HL-60 (cell line): ENCODE data around the gene MOB1B.

Experiments
- DNase-seq, 2 experiments: peaks; one replicate each; pipeline ENCODE4 v3.0.0-alpha.2; 2010 to 2020; ENCODE audit warnings: low read depth in 1 of 2, low spot score in 1 of 2
- H3K27ac ChIP-seq: fragments of 250-450 bp; sonication (Bioruptor Pico); replicated peaks from 2 replicates; pipeline ENCODE4 v1.5.1; 2020; ENCODE audit warnings: mild to moderate bottlenecking, moderate library complexity
- H3K27me3 ChIP-seq: fragments of 250-450 bp; sonication (Bioruptor Pico); 2 replicates; pipeline ENCODE4 v1.5.1; 2021; ENCODE audit warnings: mild to moderate bottlenecking, moderate library complexity; ENCODE audit not compliant: insufficient read depth, poor library complexity, severe bottlenecking
- H3K4me3 ChIP-seq: replicated peaks from 2 replicates; pipeline ENCODE4 v1.5.1; 2011; ENCODE audit warnings: mild to moderate bottlenecking, control low read depth, low read length; ENCODE audit not compliant: insufficient read depth
- GABPA ChIP-seq: IDR thresholded peaks from 2 replicates; pipeline ENCODE4 v1.6.1; 2012; ENCODE audit warnings: low read depth
- POLR2AphosphoS5 ChIP-seq: IDR thresholded peaks from 2 replicates; pipeline ENCODE4 v1.6.1; 2012; ENCODE audit warnings: low read depth
- SPI1 ChIP-seq: IDR thresholded peaks from 2 replicates; pipeline ENCODE4 v1.6.1; 2012; ENCODE audit warnings: low read depth, mild to moderate bottlenecking, borderline replicate concordance
- TF ChIP-seq, protein P1 (sequence below): IDR thresholded peaks from 2 replicates; pipeline ENCODE4 v1.6.1; 2012; ENCODE audit warnings: low read depth; ENCODE audit not compliant: insufficient replicate concordance
- TF ChIP-seq, protein P2 (sequence below): IDR thresholded peaks from one replicate; pipeline ENCODE4 v1.5.1; 2011; ENCODE audit warnings: low read length, control low read depth, inconsistent platforms; ENCODE audit not compliant: insufficient read depth

Gene MOB1B

DNA sequence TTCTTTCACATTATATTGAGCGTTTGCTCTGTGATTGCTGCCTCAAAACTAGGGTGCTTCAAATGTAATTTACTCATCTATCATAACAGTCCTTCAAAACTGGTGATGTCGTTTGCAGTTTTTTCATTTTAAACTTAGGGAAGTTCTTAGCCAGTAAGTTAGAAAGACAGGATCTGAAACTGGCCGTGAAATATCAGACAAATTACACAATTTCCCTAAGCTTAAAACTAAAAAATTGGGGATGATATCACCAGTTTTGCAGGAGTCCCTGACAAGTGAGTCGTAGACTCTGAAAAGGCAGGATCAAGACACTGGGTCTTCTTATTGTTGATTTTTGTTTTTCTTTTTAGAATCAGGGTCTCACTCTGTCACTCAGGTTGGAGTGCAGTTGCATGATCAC, 44.8 kb downstream of the MOB1B start:
- DNase-seq, result peak in 1 of 2 experiments; percentile 38
- H3K27me3 ChIP-seq, result no peaks in the 10 kb centered on the region
- no peak overlapping the region for H3K27ac ChIP-seq
- TF ChIP-seq GABPA (no peak), SPI1 (no peak), POLR2AphosphoS5 (no peak)
- TF ChIP-seq, protein P1, sequence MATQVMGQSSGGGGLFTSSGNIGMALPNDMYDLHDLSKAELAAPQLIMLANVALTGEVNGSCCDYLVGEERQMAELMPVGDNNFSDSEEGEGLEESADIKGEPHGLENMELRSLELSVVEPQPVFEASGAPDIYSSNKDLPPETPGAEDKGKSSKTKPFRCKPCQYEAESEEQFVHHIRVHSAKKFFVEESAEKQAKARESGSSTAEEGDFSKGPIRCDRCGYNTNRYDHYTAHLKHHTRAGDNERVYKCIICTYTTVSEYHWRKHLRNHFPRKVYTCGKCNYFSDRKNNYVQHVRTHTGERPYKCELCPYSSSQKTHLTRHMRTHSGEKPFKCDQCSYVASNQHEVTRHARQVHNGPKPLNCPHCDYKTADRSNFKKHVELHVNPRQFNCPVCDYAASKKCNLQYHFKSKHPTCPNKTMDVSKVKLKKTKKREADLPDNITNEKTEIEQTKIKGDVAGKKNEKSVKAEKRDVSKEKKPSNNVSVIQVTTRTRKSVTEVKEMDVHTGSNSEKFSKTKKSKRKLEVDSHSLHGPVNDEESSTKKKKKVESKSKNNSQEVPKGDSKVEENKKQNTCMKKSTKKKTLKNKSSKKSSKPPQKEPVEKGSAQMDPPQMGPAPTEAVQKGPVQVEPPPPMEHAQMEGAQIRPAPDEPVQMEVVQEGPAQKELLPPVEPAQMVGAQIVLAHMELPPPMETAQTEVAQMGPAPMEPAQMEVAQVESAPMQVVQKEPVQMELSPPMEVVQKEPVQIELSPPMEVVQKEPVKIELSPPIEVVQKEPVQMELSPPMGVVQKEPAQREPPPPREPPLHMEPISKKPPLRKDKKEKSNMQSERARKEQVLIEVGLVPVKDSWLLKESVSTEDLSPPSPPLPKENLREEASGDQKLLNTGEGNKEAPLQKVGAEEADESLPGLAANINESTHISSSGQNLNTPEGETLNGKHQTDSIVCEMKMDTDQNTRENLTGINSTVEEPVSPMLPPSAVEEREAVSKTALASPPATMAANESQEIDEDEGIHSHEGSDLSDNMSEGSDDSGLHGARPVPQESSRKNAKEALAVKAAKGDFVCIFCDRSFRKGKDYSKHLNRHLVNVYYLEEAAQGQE, result no peak
- TF ChIP-seq, protein P2, sequence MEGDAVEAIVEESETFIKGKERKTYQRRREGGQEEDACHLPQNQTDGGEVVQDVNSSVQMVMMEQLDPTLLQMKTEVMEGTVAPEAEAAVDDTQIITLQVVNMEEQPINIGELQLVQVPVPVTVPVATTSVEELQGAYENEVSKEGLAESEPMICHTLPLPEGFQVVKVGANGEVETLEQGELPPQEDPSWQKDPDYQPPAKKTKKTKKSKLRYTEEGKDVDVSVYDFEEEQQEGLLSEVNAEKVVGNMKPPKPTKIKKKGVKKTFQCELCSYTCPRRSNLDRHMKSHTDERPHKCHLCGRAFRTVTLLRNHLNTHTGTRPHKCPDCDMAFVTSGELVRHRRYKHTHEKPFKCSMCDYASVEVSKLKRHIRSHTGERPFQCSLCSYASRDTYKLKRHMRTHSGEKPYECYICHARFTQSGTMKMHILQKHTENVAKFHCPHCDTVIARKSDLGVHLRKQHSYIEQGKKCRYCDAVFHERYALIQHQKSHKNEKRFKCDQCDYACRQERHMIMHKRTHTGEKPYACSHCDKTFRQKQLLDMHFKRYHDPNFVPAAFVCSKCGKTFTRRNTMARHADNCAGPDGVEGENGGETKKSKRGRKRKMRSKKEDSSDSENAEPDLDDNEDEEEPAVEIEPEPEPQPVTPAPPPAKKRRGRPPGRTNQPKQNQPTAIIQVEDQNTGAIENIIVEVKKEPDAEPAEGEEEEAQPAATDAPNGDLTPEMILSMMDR, result no peak
- no peak overlapping the region for H3K4me3 ChIP-seq

DNA sequence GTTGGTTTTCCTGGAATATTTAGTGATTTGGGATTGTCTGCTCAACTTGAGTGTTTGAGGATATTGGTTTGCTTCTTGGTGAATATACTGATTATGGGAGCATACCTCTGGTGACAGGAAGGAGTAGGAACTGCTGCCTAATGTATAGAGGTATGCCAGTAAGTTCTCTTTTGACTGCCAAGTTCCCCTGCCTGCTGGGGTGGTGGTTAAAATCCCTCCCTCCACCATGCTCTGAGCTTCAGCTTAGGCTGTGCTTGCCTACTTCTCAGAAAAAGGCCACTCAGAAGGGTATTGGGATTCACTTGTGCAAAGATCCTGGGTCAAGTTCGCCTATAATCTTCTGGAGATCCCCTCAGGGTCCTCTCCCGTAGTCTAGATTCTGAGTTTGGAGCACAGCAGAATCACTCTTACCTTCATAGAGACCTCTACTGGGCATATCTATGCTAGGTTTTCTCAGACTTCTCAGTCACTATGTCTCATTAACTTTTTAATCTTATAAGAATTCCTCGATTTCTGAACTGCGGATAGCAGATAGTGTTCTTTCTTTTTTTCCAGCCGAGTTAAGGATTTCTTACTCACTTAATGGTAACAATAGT, 46.6 kb downstream of the MOB1B start:
- DNase-seq, result peak in 1 of 2 experiments; percentile 30
- no peak overlapping the region for H3K27ac ChIP-seq
- no peak for TF ChIP-seq SPI1
- TF ChIP-seq POLR2AphosphoS5, result no peak
- H3K27me3 ChIP-seq, result no peaks in the 10 kb centered on the region
- no peak overlapping the region for H3K4me3 ChIP-seq

DNA sequence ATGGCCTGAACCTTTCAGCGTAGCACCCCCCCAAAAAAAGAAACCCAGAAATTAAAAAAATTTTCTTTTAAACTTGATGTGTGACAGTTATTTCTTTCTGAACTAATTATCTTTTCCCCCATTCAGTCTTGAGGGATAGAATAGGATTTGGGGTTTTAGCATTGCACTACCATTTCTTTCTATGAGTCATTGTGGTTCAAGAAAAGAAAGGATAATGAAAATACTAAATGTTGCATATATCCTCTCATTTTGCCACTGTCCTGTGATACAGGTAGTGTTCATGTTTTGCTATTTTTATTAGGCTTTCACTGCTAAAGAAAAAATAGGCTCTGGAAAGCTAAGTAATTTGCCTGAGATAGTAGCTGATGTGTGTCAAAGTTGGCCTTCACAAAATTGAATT, 51.9 kb downstream of the MOB1B start:
- Histone ChIP-seq H3K27ac (no peak overlapping the region; the same call in 1 of the 2 replicates), H3K27me3 (no peaks in the 10 kb centered on the region), H3K4me3 (no peak overlapping the region)
- TF ChIP-seq GABPA (no peak), POLR2AphosphoS5 (no peak), SPI1 (no peak)
- TF ChIP-seq, protein P1, result no peak
- TF ChIP-seq, protein P2, result no peak
- no peak for DNase-seq

DNA sequence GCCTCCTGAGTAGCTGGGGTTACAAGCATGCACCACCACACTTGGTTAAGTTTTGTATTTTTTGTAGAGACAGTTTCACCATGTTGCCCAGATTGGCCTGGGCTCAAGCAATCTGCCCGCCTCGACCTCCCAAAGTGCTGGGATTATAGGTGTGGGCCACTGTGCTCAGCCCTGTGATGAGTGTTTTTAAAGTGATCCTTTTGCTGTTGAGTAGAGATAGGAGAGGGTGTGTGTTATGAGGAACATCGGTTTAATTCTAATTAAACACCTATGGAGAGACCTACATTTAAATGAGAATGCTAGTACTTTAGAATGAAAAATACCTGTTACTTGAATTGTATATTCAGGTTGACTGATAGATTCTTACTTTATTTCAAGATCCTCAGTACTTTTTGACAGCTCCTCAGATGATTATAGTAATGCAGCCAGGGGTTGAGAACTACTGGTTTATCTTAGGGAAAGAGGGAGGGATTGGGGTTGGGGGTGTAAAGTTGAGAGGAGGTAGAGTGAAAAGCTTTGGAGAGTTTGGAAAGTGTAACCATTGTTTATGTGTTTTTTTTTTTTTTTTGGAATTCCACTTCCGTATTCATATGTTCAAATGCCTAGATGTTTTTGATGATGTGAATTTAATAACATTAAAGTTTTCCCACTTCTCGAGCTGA, 54.5 kb downstream of the MOB1B start:
- TF ChIP-seq POLR2AphosphoS5, result no peak
- TF ChIP-seq, protein P2, result no peak
- TF ChIP-seq, protein P1, result no peak
- no peak for TF ChIP-seq SPI1
- TF ChIP-seq GABPA, result no peak
- Histone ChIP-seq H3K27ac (no peak overlapping the region), H3K27me3 (no peaks in the 10 kb centered on the region), H3K4me3 (no peak overlapping the region)
- DNase-seq, result no peak
